Measurements from ENCODE around the gene RHBG.

RHBG gene

DNA sequence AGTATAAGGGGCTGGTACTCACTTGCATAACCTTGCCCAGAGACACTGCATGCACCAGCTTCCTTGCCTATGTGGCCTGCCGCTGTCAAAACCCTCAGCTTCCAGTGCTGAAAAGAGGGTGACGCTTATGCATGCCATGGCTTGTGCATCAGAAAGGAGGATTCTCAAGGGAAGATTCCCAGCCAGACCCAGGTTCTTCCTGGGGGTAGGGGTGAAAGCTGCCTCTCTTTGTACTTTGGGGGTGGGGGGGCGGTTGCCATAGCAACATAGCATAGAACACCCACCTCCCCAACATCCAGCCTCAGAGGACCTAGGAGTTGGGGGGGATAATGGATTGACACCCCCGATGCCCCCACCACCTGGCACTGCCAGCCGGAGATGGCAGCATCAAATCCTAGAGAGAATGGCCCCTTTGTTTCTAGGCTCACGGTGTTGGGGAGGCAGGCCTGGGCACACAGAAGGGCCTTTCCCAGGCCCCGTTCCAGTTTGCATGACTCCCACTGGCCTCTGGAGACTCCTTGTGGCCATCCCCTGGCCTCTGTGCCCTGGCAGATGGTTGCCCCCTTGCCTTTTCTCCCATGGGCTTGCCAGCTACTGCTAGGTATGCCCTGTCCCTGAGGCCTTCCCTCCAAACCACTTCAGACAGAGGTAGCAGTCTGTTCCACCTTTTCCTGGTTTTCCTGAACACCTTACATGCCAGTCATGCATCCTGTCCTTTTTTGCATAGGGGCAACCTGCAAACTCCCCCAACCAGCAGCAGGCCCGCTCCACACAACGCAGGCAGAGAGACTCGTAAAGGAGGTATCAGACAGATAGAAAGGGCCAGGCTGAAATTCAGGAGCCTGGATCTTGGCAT is 44.6 kb downstream of the RHBG start:
- no peaks in the 10 kb centered on the region for H3K4me1 ChIP-seq (ENCODE audit: control insufficient read depth, insufficient read depth, low read depth, low read length)
- H3K27me3 ChIP-seq (ENCODE audit: control insufficient read depth in 1 of 2, insufficient read depth in 1 of 2, low read length in 2 of 2) = peaks cover 82 to 91% of the 10 kb centered on the region in 2 experiments
- no peak overlapping the region for H2BK5ac ChIP-seq (ENCODE audit: low read depth, low read length, poor library complexity, severe bottlenecking)
- H2BK12ac ChIP-seq (ENCODE audit: low read length in 2 of 2) = no peak overlapping the region
- no peak overlapping the region for H2AK5ac ChIP-seq (ENCODE audit: low read length, severe bottlenecking)
- no peak overlapping the region for H3K27ac ChIP-seq (ENCODE audit: low read length, poor library complexity, severe bottlenecking)
- no peak for DNase-seq
- no peaks in the 10 kb centered on the region for H3K79me1 ChIP-seq (replicated peaks; ENCODE audit: low read length, poor library complexity, severe bottlenecking)
- no peak overlapping the region for H2BK15ac ChIP-seq (ENCODE audit: low read depth, poor library complexity, severe bottlenecking)
- no peaks in the 10 kb centered on the region for H3K9me3 ChIP-seq (ENCODE audit: control insufficient read depth, low read length)
- 80% methylated on average over 7 of the region's 10 CpGs for WGBS
- no peak overlapping the region for H4K91ac ChIP-seq (ENCODE audit: low read length)
- no peak overlapping the region for H3K4me2 ChIP-seq (ENCODE audit: low read length, poor library complexity, severe bottlenecking)
- no peak overlapping the region for H3K23ac ChIP-seq (ENCODE audit: low read length in 2 of 2)
- H3K9ac ChIP-seq (ENCODE audit: low read length) = no peak overlapping the region
- H4K8ac ChIP-seq (ENCODE audit: low read length) = no peak overlapping the region
- H3K4me3 ChIP-seq (ENCODE audit: insufficient read depth in 1 of 2, low read depth in 1 of 2, low read length in 2 of 2) = no peak overlapping the region
- H2BK120ac ChIP-seq (ENCODE audit: low read depth, low read length) = no peak overlapping the region
- H2AFZ ChIP-seq (ENCODE audit: low read depth, low read length) = no peak overlapping the region
- H3K36me3 ChIP-seq (ENCODE audit: control insufficient read depth in 1 of 2, insufficient read depth in 2 of 2, low read depth in 1 of 2, low read length in 2 of 2) = no peaks in the 10 kb centered on the region
- no peak overlapping the region for H3K4ac ChIP-seq (ENCODE audit: low read depth in 1 of 2, low read length in 2 of 2)
- H3K18ac ChIP-seq (ENCODE audit: low read depth in 1 of 2, low read length in 2 of 2) = no peak overlapping the region
- no peak overlapping the region for H3K14ac ChIP-seq (ENCODE audit: low read length in 2 of 2)

DNA sequence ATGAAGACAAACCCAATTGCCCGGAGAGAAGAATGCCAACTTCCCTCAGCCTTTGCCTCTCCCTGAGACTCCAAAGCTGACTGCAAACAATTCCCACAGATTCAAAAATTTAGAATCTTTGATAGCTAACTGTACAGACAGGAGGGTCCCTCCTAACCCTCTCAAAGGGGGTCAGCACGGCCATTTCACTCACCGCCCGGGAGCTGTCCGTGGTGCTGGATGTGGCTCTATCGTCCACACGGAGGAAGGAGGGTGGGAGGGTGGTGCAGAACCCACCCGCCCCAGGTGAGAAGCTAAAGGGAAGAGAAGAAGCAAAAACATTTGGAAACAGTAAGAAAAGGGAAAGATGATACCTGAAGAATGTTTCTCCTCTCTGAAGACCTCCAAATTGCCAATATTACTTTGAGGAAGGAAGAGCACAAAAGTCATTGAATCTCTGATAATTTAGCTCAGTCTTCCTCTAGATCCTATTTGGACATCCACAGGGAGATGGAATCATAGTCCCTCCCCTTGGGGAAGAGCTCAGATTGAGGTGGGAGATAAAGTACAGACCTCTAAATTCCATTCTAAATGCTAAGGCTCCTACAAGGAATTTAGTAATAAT is 45.6 kb downstream of the RHBG start:
- no peak overlapping the region for H3K4me2 ChIP-seq (ENCODE audit: low read length, poor library complexity, severe bottlenecking)
- H2BK12ac ChIP-seq (ENCODE audit: low read length in 2 of 2) = no peak overlapping the region
- no peak overlapping the region for H4K8ac ChIP-seq (ENCODE audit: low read length)
- no peaks in the 10 kb centered on the region for H3K4me1 ChIP-seq (ENCODE audit: control insufficient read depth, insufficient read depth, low read depth, low read length)
- H3K18ac ChIP-seq (ENCODE audit: low read depth in 1 of 2, low read length in 2 of 2) = no peak overlapping the region
- 22% methylated on average over 8 of the region's 8 CpGs for WGBS
- H4K91ac ChIP-seq (ENCODE audit: low read length) = no peak overlapping the region
- no peak overlapping the region for H2AFZ ChIP-seq (ENCODE audit: low read depth, low read length)
- H2BK15ac ChIP-seq (ENCODE audit: low read depth, poor library complexity, severe bottlenecking) = no peak overlapping the region
- no peak overlapping the region for H3K9ac ChIP-seq (ENCODE audit: low read length)
- no peak overlapping the region for H3K23ac ChIP-seq (ENCODE audit: low read length in 2 of 2)
- H2AK5ac ChIP-seq (ENCODE audit: low read length, severe bottlenecking) = no peak overlapping the region
- H3K27ac ChIP-seq (ENCODE audit: low read length, poor library complexity, severe bottlenecking) = no peak overlapping the region
- H3K79me1 ChIP-seq (replicated peaks; ENCODE audit: low read length, poor library complexity, severe bottlenecking) = no peaks in the 10 kb centered on the region
- DNase-seq = no peak
- no peaks in the 10 kb centered on the region for H3K36me3 ChIP-seq (ENCODE audit: control insufficient read depth in 1 of 2, insufficient read depth in 2 of 2, low read depth in 1 of 2, low read length in 2 of 2)
- H3K4me3 ChIP-seq (ENCODE audit: insufficient read depth in 1 of 2, low read depth in 1 of 2, low read length in 2 of 2) = no peak overlapping the region
- no peak overlapping the region for H3K14ac ChIP-seq (ENCODE audit: low read length in 2 of 2)
- no peak overlapping the region for H3K4ac ChIP-seq (ENCODE audit: low read depth in 1 of 2, low read length in 2 of 2)
- H2BK5ac ChIP-seq (ENCODE audit: low read depth, low read length, poor library complexity, severe bottlenecking) = no peak overlapping the region
- peaks cover 91 to 92% of the 10 kb centered on the region in 2 experiments for H3K27me3 ChIP-seq (ENCODE audit: control insufficient read depth in 1 of 2, insufficient read depth in 1 of 2, low read length in 2 of 2)
- no peaks in the 10 kb centered on the region for H3K9me3 ChIP-seq (ENCODE audit: control insufficient read depth, low read length)
- H2BK120ac ChIP-seq (ENCODE audit: low read depth, low read length) = no peak overlapping the region

DNA sequence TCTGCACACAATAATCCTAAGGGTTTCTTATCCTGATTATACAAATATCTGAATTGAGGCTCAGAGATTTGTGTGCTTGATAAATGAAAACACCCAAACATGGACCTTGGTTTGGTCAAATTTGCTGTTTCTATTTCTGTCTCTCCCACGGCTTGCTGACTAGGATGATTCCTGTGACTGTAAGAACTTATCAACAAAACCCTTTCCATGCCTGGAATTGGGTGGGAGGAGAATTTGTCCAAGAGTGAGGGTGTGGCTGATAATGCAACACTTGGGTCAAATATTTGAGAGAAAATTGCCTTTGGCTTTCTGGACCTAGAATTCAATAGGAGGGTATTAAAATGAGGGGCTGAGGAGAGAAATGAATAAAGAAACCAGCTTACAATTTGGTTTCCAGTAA is 48.0 kb downstream of the RHBG start:
- no peaks in the 10 kb centered on the region for H3K9me3 ChIP-seq (ENCODE audit: control insufficient read depth, low read length)
- H3K27me3 ChIP-seq (ENCODE audit: control insufficient read depth in 1 of 2, insufficient read depth in 1 of 2, low read length in 2 of 2) = peaks cover 99% of the 10 kb centered on the region in 2 experiments
- no peak overlapping the region for H2AK5ac ChIP-seq (ENCODE audit: low read length, severe bottlenecking)
- H2BK5ac ChIP-seq (ENCODE audit: low read depth, low read length, poor library complexity, severe bottlenecking) = no peak overlapping the region
- no peak overlapping the region for H2AFZ ChIP-seq (ENCODE audit: low read depth, low read length)
- H3K18ac ChIP-seq (ENCODE audit: low read depth in 1 of 2, low read length in 2 of 2) = no peak overlapping the region
- H2BK12ac ChIP-seq (ENCODE audit: low read length in 2 of 2) = no peak overlapping the region
- no peak overlapping the region for H3K9ac ChIP-seq (ENCODE audit: low read length)
- H2BK15ac ChIP-seq (ENCODE audit: low read depth, poor library complexity, severe bottlenecking) = no peak overlapping the region
- no peak overlapping the region for H3K4me3 ChIP-seq (ENCODE audit: insufficient read depth in 1 of 2, low read depth in 1 of 2, low read length in 2 of 2)
- no peak for DNase-seq
- no peak overlapping the region for H4K91ac ChIP-seq (ENCODE audit: low read length)
- no peak overlapping the region for H3K4ac ChIP-seq (ENCODE audit: low read depth in 1 of 2, low read length in 2 of 2)
- H4K8ac ChIP-seq (ENCODE audit: low read length) = no peak overlapping the region
- H3K23ac ChIP-seq (ENCODE audit: low read length in 2 of 2) = no peak overlapping the region
- H3K4me2 ChIP-seq (ENCODE audit: low read length, poor library complexity, severe bottlenecking) = no peak overlapping the region
- no peak overlapping the region for H3K14ac ChIP-seq (ENCODE audit: low read length in 2 of 2)
- no peaks in the 10 kb centered on the region for H3K79me1 ChIP-seq (replicated peaks; ENCODE audit: low read length, poor library complexity, severe bottlenecking)
- H2BK120ac ChIP-seq (ENCODE audit: low read depth, low read length) = no peak overlapping the region
- peaks cover 17% of the 10 kb centered on the region for H3K4me1 ChIP-seq (ENCODE audit: control insufficient read depth, insufficient read depth, low read depth, low read length)
- no CpG with 5 or more reads among the region's 1 CpG for WGBS
- no peak overlapping the region for H3K27ac ChIP-seq (ENCODE audit: low read length, poor library complexity, severe bottlenecking)
- no peaks in the 10 kb centered on the region for H3K36me3 ChIP-seq (ENCODE audit: control insufficient read depth in 1 of 2, insufficient read depth in 2 of 2, low read depth in 1 of 2, low read length in 2 of 2)

DNA sequence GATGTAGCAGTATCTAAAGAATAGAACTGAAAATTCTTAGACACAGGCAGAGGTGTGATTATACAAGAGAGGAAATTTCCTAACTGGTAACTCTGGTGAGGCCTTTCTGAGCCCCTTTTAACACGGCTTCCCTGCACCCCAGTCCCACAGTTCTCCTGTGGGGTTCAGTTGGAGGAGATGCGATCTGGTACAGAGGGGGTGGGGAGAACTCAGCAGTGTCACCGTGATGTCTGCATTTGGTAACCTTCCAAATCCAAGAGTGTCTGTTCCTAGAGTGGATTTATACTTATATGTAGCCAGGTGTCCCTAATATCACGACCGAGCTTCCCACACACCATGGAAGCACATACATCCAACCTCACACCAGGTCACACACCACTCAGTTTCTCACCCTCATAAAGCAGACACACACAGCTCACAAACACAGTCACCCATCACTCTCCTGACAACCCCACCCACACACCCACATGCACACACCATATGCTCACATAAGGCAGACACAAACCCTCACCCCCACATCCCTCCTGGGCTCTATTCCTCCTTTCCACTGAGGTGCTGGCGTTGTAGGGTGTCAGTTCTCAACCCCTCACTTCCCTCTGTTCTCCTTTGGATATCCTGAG is 48.5 kb downstream of the RHBG start:
- H4K8ac ChIP-seq (ENCODE audit: low read length) = no peak overlapping the region

More for the DNA sequence above, 48.5 kb downstream of the RHBG start:
- no peak overlapping the region for H3K4me3 ChIP-seq (ENCODE audit: insufficient read depth in 1 of 2, low read depth in 1 of 2, low read length in 2 of 2)
- 81% methylated on average over 2 of the region's 6 CpGs for WGBS
- H3K4me2 ChIP-seq (ENCODE audit: low read length, poor library complexity, severe bottlenecking) = no peak overlapping the region
- peaks cover 17% of the 10 kb centered on the region for H3K4me1 ChIP-seq (ENCODE audit: control insufficient read depth, insufficient read depth, low read depth, low read length)
- H2AFZ ChIP-seq (ENCODE audit: low read depth, low read length) = no peak overlapping the region
- no peak overlapping the region for H2BK120ac ChIP-seq (ENCODE audit: low read depth, low read length)
- no peaks in the 10 kb centered on the region for H3K9me3 ChIP-seq (ENCODE audit: control insufficient read depth, low read length)
- H3K27ac ChIP-seq (ENCODE audit: low read length, poor library complexity, severe bottlenecking) = no peak overlapping the region
- H4K91ac ChIP-seq (ENCODE audit: low read length) = no peak overlapping the region
- no peak overlapping the region for H3K4ac ChIP-seq (ENCODE audit: low read depth in 1 of 2, low read length in 2 of 2)
- DNase-seq = no peak
- no peak overlapping the region for H3K18ac ChIP-seq (ENCODE audit: low read depth in 1 of 2, low read length in 2 of 2)
- no peak overlapping the region for H2BK12ac ChIP-seq (ENCODE audit: low read length in 2 of 2)
- no peaks in the 10 kb centered on the region for H3K36me3 ChIP-seq (ENCODE audit: control insufficient read depth in 1 of 2, insufficient read depth in 2 of 2, low read depth in 1 of 2, low read length in 2 of 2)
- H3K79me1 ChIP-seq (replicated peaks; ENCODE audit: low read length, poor library complexity, severe bottlenecking) = no peaks in the 10 kb centered on the region
- H2BK15ac ChIP-seq (ENCODE audit: low read depth, poor library complexity, severe bottlenecking) = no peak overlapping the region
- H2BK5ac ChIP-seq (ENCODE audit: low read depth, low read length, poor library complexity, severe bottlenecking) = no peak overlapping the region
- no peak overlapping the region for H3K9ac ChIP-seq (ENCODE audit: low read length)
- H3K27me3 ChIP-seq (ENCODE audit: control insufficient read depth in 1 of 2, insufficient read depth in 1 of 2, low read length in 2 of 2) = peaks cover 99% of the 10 kb centered on the region in 2 experiments
- no peak overlapping the region for H2AK5ac ChIP-seq (ENCODE audit: low read length, severe bottlenecking)
- no peak overlapping the region for H3K14ac ChIP-seq (ENCODE audit: low read length in 2 of 2)
- no peak overlapping the region for H3K23ac ChIP-seq (ENCODE audit: low read length in 2 of 2)
